Karpas-422 (cell line): Measurements from ENCODE around the gene NEGR1. TPM values are rescaled to one million over a fixed set of nuclear protein-coding genes. Genes with fewer than 3 reads are reported as not detected.
A peak's percentile ranks its signal among the peaks of the same experiment; 100 is the strongest.

Experiments used
- DNase-seq: peaks from one replicate; pipeline ENCODE4 v3.0.0-alpha.2; 2015
- H2AFZ ChIP-seq: fragments of 200-600 bp; sonication (generic); 2 replicates; pipeline ENCODE4 v1.6.1; 2014; ENCODE audit warnings: antibody characterized with exemption, low read length, mixed read lengths
- H3K27ac ChIP-seq: fragments of 200-600 bp; sonication (generic); 2 replicates; pipeline ENCODE4 v1.5.1; 2014; ENCODE audit warnings: mild to moderate bottlenecking, low read length, moderate library complexity
- H3K27me3 ChIP-seq: fragments of 200-600 bp; sonication (generic); 2 replicates; pipeline ENCODE4 v1.6.1; 2014; ENCODE audit warnings: low read length, mixed read lengths
- H3K36me3 ChIP-seq: fragments of 200-600 bp; sonication (generic); 2 replicates; pipeline ENCODE4 v1.6.1; 2014; ENCODE audit warnings: low read length, mixed read lengths; ENCODE audit not compliant: insufficient read depth
- H3K4me1 ChIP-seq: fragments of 200-600 bp; sonication (generic); 2 replicates; pipeline ENCODE4 v1.6.1; 2014; ENCODE audit warnings: mild to moderate bottlenecking, low read length, mixed read lengths
- H3K4me2 ChIP-seq: fragments of 200-600 bp; sonication (generic); 2 replicates; pipeline ENCODE4 v1.6.1; 2014; ENCODE audit warnings: low read length, low read depth, mild to moderate bottlenecking; ENCODE audit not compliant: poor library complexity, severe bottlenecking
- H3K4me3 ChIP-seq: fragments of 200-600 bp; sonication (generic); 2 replicates; pipeline ENCODE4 v1.5.1; 2014; ENCODE audit warnings: mild to moderate bottlenecking, antibody characterized with exemption, low read length, mixed read lengths
- H3K79me2 ChIP-seq: fragments of 200-600 bp; sonication (generic); 2 replicates; pipeline ENCODE4 v1.6.1; 2014; ENCODE audit warnings: mild to moderate bottlenecking, low read length, mixed read lengths
- H3K9ac ChIP-seq: fragments of 200-600 bp; sonication (generic); 2 replicates; pipeline ENCODE4 v1.6.0; 2014; ENCODE audit warnings: low read length
- H3K9me2 ChIP-seq: fragments of 200-600 bp; sonication (generic), shearing (Covaris generic); replicated peaks from 2 replicates; pipeline ENCODE4 v1.6.0; 2014; ENCODE audit warnings: mild to moderate bottlenecking, low read length, moderate library complexity; ENCODE audit not compliant: insufficient read depth
- H3K9me3 ChIP-seq: fragments of 300-700, 200-600 bp; sonication (generic); 2 replicates; pipeline ENCODE4 v1.6.1; 2014; ENCODE audit warnings: low read length, mixed read lengths
- H4K20me1 ChIP-seq: fragments of 200-600 bp; sonication (generic); 2 replicates; pipeline ENCODE4 v1.6.1; 2014; ENCODE audit warnings: mild to moderate bottlenecking, antibody characterized with exemption, low read length, low read depth; ENCODE audit not compliant: insufficient read depth
- total RNA-seq: library from RNA; depleted of rRNA; stranded (reverse); fragments of >200 nt; shearing (Covaris generic); gene quantifications from 2 replicates; pipeline ENCODE4 v1.2.3, GENCODE V29; 2014; ENCODE audit warnings: low replicate concordance; rRNA removed

The NEGR1 gene
- not detected in 2 replicates for total RNA-seq

DNA sequence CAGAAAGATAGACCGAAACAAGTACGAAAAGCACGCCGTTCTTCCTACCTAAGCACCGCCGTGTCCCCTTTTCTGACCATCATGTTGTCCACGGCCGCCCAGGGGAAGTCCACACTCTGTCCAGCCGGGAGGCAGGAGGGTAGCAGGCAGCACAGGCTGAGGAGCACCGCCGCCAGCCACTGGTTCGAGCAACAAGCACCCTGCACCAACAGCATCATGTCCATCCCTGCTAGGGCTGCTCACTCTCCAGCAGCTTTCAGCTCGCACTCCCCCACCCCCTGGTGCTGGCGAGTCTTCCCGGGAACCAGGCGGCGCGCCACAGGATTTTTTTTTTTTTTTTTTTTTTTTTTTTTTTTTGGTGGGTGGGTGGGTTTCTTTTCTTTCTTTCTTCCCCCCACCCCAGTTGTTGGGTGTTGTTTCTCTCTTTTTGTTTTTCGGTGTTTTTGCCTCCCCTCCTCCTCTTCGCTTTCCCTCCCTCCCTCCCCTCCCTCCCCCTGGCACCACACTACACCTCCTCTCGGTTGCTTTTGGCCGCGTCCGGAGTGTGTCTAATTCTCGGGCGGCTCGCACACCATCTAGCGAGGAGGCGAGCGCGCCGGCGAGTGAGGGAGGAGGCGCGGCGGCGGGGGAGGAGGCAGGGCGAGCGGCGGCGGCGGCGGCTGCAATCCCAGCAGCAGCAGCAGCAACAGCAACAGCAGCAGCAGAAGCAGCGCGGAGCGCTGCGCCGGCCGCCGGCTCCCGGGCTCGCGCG, at the start of gene NEGR1:
Gene NEGR1 (minus strand): TSS at position 269 of the 751 bp plus-strand sequence.
- no peaks in the 10 kb centered on the region for H3K9me2 ChIP-seq
- H3K27ac ChIP-seq = no peak within 1 kb of the TSS
- H3K4me1 ChIP-seq = peaks cover 2% of the 10 kb centered on the region; the same call in 1 of the 2 replicates
- no peaks in the 10 kb centered on the region for H3K36me3 ChIP-seq
- no peaks in the 10 kb centered on the region for H3K9me3 ChIP-seq
- H4K20me1 ChIP-seq = no peaks in the 10 kb centered on the region
- peak within 1 kb of the TSS; percentile 45 for H3K4me3 ChIP-seq
- H3K27me3 ChIP-seq = no peaks in the 10 kb centered on the region
- H3K79me2 ChIP-seq = no peaks in the 10 kb centered on the region
- peak within 1 kb of the TSS; percentile 53 for H3K4me2 ChIP-seq
- no peak within 1 kb of the TSS for H2AFZ ChIP-seq
- DNase-seq = peak; percentile 79
- no peak within 1 kb of the TSS for H3K9ac ChIP-seq

DNA sequence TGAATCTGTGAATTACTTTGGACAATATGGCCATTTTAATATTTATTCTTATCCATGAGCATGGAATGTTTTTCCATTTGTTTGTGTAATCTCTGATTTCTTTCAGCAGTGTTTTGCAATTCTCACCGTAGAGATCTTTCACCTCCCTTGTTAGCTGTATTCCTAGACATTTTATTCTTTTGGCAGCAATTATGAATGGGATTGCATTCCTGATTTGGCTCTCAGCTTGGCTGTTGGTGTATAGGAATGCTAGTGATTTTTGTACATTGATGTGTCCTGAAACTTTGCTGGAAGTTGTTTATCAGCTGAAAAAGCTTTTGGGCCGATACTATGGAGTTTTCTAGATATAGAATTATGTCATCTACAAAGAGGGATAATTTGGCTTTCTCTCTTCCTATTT, 44.2 kb upstream of the NEGR1 start:
- Histone ChIP-seq H3K9ac (no peak overlapping the region), H3K79me2 (no peaks in the 10 kb centered on the region), H3K9me3 (no peaks in the 10 kb centered on the region), H3K9me2 (no peaks in the 10 kb centered on the region), H2AFZ (no peak overlapping the region), H3K36me3 (no peaks in the 10 kb centered on the region), H3K4me1 (no peaks in the 10 kb centered on the region), H4K20me1 (no peaks in the 10 kb centered on the region), H3K27me3 (no peaks in the 10 kb centered on the region), H3K4me3 (no peak overlapping the region), H3K4me2 (no peak overlapping the region), H3K27ac (no peak overlapping the region)
- DNase-seq = no peak

DNA sequence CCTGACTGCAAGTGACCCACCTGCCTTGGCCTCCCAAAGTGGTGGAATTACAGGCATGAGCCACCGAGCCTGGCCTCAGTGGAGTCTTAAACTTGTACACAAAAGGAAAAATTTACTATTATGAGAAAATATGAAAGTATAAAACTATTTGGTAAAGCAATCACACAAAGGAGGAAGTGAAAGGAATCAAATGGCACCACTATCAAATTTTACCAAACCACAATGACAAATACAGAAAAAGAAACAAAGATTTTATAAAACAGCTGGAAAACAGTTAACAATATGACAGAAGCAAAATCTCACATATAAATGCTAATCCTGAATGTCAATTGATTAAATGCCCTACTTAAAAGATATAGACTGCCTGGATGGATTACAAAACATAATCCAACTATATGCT, 42.1 kb upstream of the NEGR1 start:
- no peaks in the 10 kb centered on the region for H3K27me3 ChIP-seq
- no peak overlapping the region for H2AFZ ChIP-seq
- no peak overlapping the region for H3K4me2 ChIP-seq
- H3K79me2 ChIP-seq = no peaks in the 10 kb centered on the region
- no peaks in the 10 kb centered on the region for H3K36me3 ChIP-seq
- DNase-seq = no peak
- H3K4me3 ChIP-seq = no peak overlapping the region
- no peaks in the 10 kb centered on the region for H3K9me3 ChIP-seq
- no peak overlapping the region for H3K9ac ChIP-seq
- H4K20me1 ChIP-seq = no peaks in the 10 kb centered on the region
- H3K9me2 ChIP-seq = no peaks in the 10 kb centered on the region
- H3K4me1 ChIP-seq = no peaks in the 10 kb centered on the region
- no peak overlapping the region for H3K27ac ChIP-seq

DNA sequence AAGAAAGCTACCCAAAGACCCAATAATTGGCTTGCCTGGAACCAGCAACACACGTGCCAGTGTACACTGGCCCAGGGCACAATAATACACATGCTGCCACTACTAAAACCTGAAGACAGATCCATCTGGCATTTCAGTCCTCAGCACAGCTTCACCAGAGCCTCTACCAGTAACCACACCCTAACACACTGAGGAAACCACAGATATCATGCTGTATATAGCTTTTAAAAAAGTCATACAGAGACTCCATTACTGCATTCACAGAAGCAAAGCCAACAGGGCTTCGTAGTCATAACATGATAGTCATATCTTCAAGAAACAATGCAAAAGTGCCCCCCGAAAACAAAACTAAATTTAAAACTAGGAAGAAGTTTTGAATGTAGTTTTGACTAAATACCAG, 40.6 kb upstream of the NEGR1 start:
- H3K79me2 ChIP-seq = no peaks in the 10 kb centered on the region
- no peaks in the 10 kb centered on the region for H3K36me3 ChIP-seq
- H4K20me1 ChIP-seq = no peaks in the 10 kb centered on the region
- no peaks in the 10 kb centered on the region for H3K9me2 ChIP-seq
- H3K27ac ChIP-seq = no peak overlapping the region
- no peak for DNase-seq
- no peak overlapping the region for H2AFZ ChIP-seq
- no peak overlapping the region for H3K4me3 ChIP-seq
- H3K27me3 ChIP-seq = no peaks in the 10 kb centered on the region
- H3K9me3 ChIP-seq = no peaks in the 10 kb centered on the region
- no peak overlapping the region for H3K9ac ChIP-seq
- no peaks in the 10 kb centered on the region for H3K4me1 ChIP-seq
- H3K4me2 ChIP-seq = no peak overlapping the region

DNA sequence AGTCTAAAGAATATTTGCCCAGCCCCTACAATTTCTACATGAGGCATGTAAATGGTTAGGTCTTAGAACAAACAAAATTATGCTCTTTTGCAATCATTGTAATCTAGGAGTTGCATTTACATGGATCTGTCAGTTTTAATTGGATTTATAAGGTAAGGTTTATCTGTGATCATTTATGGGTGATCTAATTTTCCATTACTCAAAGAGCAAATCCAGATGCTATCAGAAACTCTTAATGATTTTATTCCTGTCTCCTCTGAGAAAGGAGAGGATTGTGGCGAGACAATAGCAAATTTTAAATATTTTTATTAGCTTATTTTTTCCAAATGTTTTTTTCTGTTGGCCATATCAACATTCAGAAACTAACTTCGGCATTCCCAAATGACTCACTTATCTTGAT, 14.2 kb upstream of the NEGR1 start:
- no peaks in the 10 kb centered on the region for H3K36me3 ChIP-seq
- peaks cover 16% of the 10 kb centered on the region; the same call in 1 of the 2 replicates for H3K9me3 ChIP-seq
- no peak overlapping the region for H3K4me3 ChIP-seq
- H3K4me2 ChIP-seq = no peak overlapping the region
- no peak for DNase-seq
- no peak overlapping the region for H2AFZ ChIP-seq
- no peak overlapping the region for H3K27ac ChIP-seq
- no peak overlapping the region for H3K9ac ChIP-seq
- H3K4me1 ChIP-seq = no peaks in the 10 kb centered on the region
- H4K20me1 ChIP-seq = no peaks in the 10 kb centered on the region
- H3K79me2 ChIP-seq = no peaks in the 10 kb centered on the region
- H3K9me2 ChIP-seq = no peaks in the 10 kb centered on the region
- H3K27me3 ChIP-seq = no peaks in the 10 kb centered on the region

DNA sequence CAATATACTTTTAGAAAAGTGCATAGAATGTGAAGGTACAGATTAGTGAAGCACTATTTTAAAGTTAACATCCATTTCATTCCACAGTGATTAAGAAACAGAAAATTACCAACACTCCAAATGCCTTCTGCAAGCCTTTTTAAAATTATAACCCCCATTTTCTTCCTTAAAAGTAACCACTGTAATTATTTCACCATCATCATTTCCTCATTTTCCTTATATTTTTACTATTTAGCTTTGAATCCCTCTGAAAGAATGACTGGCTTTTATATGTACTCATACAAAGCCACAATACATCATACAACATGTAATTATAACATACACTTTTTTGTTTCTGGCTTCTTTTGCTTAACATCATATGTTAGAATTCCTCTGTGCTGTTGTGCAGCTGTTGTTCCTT, 6.5 kb upstream of the NEGR1 start:
- Histone ChIP-seq H3K36me3 (no peaks in the 10 kb centered on the region), H3K4me1 (no peaks in the 10 kb centered on the region), H2AFZ (no peak overlapping the region), H3K9ac (no peak overlapping the region), H3K4me3 (no peak overlapping the region), H3K79me2 (no peaks in the 10 kb centered on the region), H3K4me2 (no peak overlapping the region), H3K27ac (no peak overlapping the region), H3K27me3 (no peaks in the 10 kb centered on the region), H3K9me2 (no peaks in the 10 kb centered on the region), H4K20me1 (no peaks in the 10 kb centered on the region), H3K9me3 (peaks cover 16% of the 10 kb centered on the region; the same call in 1 of the 2 replicates)
- no peak for DNase-seq

DNA sequence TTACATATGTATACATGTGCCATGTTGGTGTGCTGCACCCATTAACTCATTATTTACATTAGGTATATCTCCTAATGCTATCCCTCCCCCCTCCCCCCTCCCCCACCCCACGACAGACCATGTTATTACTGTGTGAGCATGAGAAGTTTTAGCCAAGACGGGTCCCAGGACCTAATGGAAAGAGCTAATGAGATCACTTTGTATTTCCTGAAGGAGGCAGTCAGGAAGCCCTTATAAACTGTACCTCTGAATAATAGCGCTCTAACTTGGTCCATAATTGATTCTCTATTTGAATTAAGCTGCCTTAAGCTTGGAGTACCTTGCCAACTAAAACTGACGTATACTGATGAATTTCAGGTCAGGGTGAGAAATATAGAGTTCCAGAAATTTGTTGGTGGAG, 4.1 kb upstream of the NEGR1 start:
- H3K4me3 ChIP-seq = no peak overlapping the region
- H3K36me3 ChIP-seq = no peaks in the 10 kb centered on the region
- H3K27me3 ChIP-seq = no peaks in the 10 kb centered on the region
- no peak overlapping the region for H3K27ac ChIP-seq
- H3K4me2 ChIP-seq = no peak overlapping the region
- H4K20me1 ChIP-seq = no peaks in the 10 kb centered on the region
- H3K9me2 ChIP-seq = no peaks in the 10 kb centered on the region
- DNase-seq = no peak
- H3K4me1 ChIP-seq = peaks cover 2% of the 10 kb centered on the region; the same call in 1 of the 2 replicates
- H3K9me3 ChIP-seq = no peaks in the 10 kb centered on the region
- H3K79me2 ChIP-seq = no peaks in the 10 kb centered on the region
- H3K9ac ChIP-seq = no peak overlapping the region
- no peak overlapping the region for H2AFZ ChIP-seq

DNA sequence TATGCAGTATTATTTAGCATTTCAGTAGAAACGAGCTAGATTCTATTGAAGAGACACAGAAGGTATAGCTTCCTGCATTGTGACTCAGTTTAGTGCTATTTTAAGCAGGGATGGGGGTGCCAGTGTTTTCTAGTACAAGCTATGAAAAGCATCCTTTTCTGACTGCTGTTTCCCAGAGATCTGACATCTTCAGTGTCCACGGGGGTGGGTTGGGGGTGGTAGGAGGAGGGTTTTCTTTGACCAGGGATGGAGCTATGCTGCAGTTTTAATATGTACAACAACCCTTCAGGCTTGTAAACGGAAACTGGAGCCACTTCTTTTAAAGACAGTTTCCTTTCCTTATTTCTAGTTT, 2.7 kb upstream of the NEGR1 start:
- H3K27ac ChIP-seq = no peak overlapping the region
- no peak for DNase-seq
- H3K4me1 ChIP-seq = peaks cover 2% of the 10 kb centered on the region; the same call in 1 of the 2 replicates
- H2AFZ ChIP-seq = no peak overlapping the region
- no peak overlapping the region for H3K9ac ChIP-seq
- H3K79me2 ChIP-seq = no peaks in the 10 kb centered on the region
- no peaks in the 10 kb centered on the region for H3K9me3 ChIP-seq
- H3K36me3 ChIP-seq = no peaks in the 10 kb centered on the region
- no peaks in the 10 kb centered on the region for H4K20me1 ChIP-seq
- no peak overlapping the region for H3K4me2 ChIP-seq
- no peak overlapping the region for H3K4me3 ChIP-seq
- no peaks in the 10 kb centered on the region for H3K9me2 ChIP-seq
- H3K27me3 ChIP-seq = no peaks in the 10 kb centered on the region
